RWPE1 (cell line): ENCODE results near the gene SRGAP3.

Experiments used
- CTCF ChIA-PET: fragments of 350-600 bp; sonication (Branson Sonifier 250); formaldehyde crosslinking; extraction: SDS; loops from one replicate; lab custom pipeline; 2021; lab: Yijun Ruan, JAX
- POLR2A ChIA-PET: fragments of 400-600 bp; formaldehyde crosslinking; extraction: SDS; loops from one replicate; lab custom pipeline; 2020; ENCODE audit warnings: antibody characterized with exemption; ENCODE audit not compliant: low non-redundant PET; lab: Yijun Ruan, JAX
- DNase-seq: peaks from one replicate; pipeline ENCODE4 v3.0.0; 2012; ENCODE audit warnings: low spot score
- H3K27ac ChIP-seq: fragments of 450-650 bp; 2 replicates; pipeline ENCODE4 v1.5.1; 2017
- CTCF ChIP-seq: fragments of 450-650 bp; conservative IDR thresholded peaks from 2 replicates; pipeline ENCODE4 v1.5.1; 2017; ENCODE audit warnings: low read depth, mild to moderate bottlenecking

The SRGAP3 gene

GRCh38 chr3:9276761-9277370 lies 27.4 kb upstream of the SRGAP3 start:
- ChIA-PET POLR2A (no interaction called here), CTCF (interaction anchor here (0.6 kb wide), 1 partner anchor 348 kb away, joined by 3 read pairs; no protein-coding TSS in a partner anchor)
- DNase-seq: no peak
- TF ChIP-seq CTCF: no peak
- no peak overlapping the region for H3K27ac ChIP-seq

GRCh38 chr3:9271903-9272302 lies 22.5 kb upstream of the SRGAP3 start:
- ChIA-PET POLR2A (no interaction called here), CTCF (interaction anchor here (0.6 kb wide), 1 partner anchor 56 kb away, joined by 3 read pairs; no protein-coding TSS in a partner anchor)
- no peak for DNase-seq
- H3K27ac ChIP-seq: no peak overlapping the region
- TF ChIP-seq CTCF: no peak

GRCh38 chr3:9270704-9271103 lies 21.3 kb upstream of the SRGAP3 start:
- H3K27ac ChIP-seq: no peak overlapping the region
- POLR2A ChIA-PET: no interaction called here
- no peak for DNase-seq
- CTCF ChIA-PET: no interaction called here
- TF ChIP-seq CTCF: no peak

GRCh38 chr3:9266716-9267115 lies 17.3 kb upstream of the SRGAP3 start:
- ChIA-PET POLR2A (no interaction called here), CTCF (no interaction called here)
- H3K27ac ChIP-seq: no peak overlapping the region
- DNase-seq: no peak
- no peak for TF ChIP-seq CTCF

GRCh38 chr3:9260305-9260704 lies 10.9 kb upstream of the SRGAP3 start:
- ChIA-PET CTCF (no interaction called here), POLR2A (no interaction called here)
- DNase-seq: no peak
- no peak for TF ChIP-seq CTCF
- no peak overlapping the region for H3K27ac ChIP-seq

GRCh38 chr3:9257092-9257491 lies 7.6 kb upstream of the SRGAP3 start:
- TF ChIP-seq CTCF: no peak
- CTCF ChIA-PET: no interaction called here

More at GRCh38 chr3:9257092-9257491, 7.6 kb upstream of the SRGAP3 start:
- H3K27ac ChIP-seq: no peak overlapping the region
- POLR2A ChIA-PET: no interaction called here
- no peak for DNase-seq
